HG03442 (cell line): ENCODE data around the gene LNX2.

Experiments
- ATAC-seq: cut with Tn5 transposase; IDR thresholded peaks from one replicate; pipeline ENCODE4 v1.9.1; 2021; ENCODE audit warnings: mild to moderate bottlenecking, moderate library complexity; ENCODE audit not compliant: unreplicated experiment

Gene LNX2

GRCh38 chr13:27516103-27516502 is 104.2 kb downstream of the LNX2 start:
- no peak for ATAC-seq

GRCh38 chr13:27510082-27510481 is 110.2 kb downstream of the LNX2 start:
- ATAC-seq, result no peak

- ATAC-seq, result no peak
These were observed 111.5 kb downstream of the LNX2 start for GRCh38 chr13:27508802-27509201.

- no peak for ATAC-seq
These were observed 114.5 kb downstream of the LNX2 start for GRCh38 chr13:27505792-27506191.

GRCh38 chr13:27504868-27505194 is 115.5 kb downstream of the LNX2 start:
- ATAC-seq, result no peak

GRCh38 chr13:27504128-27504867 is 116.0 kb downstream of the LNX2 start:
- ATAC-seq, result no peak

- no peak for ATAC-seq
These were observed 119.4 kb downstream of the LNX2 start for GRCh38 chr13:27500806-27501534.

GRCh38 chr13:27497563-27498230 is 122.6 kb downstream of the LNX2 start:
- no peak for ATAC-seq

- no peak for ATAC-seq
These were observed 123.6 kb downstream of the LNX2 start for GRCh38 chr13:27496536-27497273.

- ATAC-seq, result no peak
These were observed 124.3 kb downstream of the LNX2 start for GRCh38 chr13:27496006-27496405.
